GM10248 (cell line): ENCODE results near the gene HLA-B.
A peak's percentile ranks its signal among the peaks of the same experiment; 100 is the strongest.
"Not testable (repeated sequence)": the region's sequence is repeated elsewhere in the genome, so short reads cannot be mapped to it uniquely, and the experiment has no call there.

Source experiments
- CTCF ChIA-PET: fragments of 300-600 bp; sonication (Branson Sonifier 250); formaldehyde crosslinking; extraction: SDS; loops from one replicate; lab custom pipeline; 2021; ENCODE audit warnings: antibody characterized with exemption; lab: Yijun Ruan, JAX
- POLR2A ChIA-PET: fragments of 350-650 bp; sonication (Branson Sonifier 250); formaldehyde crosslinking; extraction: SDS; loops from one replicate; lab custom pipeline; 2020; ENCODE audit warnings: antibody characterized with exemption; lab: Yijun Ruan, JAX
- DNase-seq: peaks from one replicate; pipeline ENCODE4 v3.0.0; 2012; ENCODE audit errors: extremely low spot score
- TF ChIP-seq, protein P1 (sequence below): IDR thresholded peaks from 2 replicates; pipeline ENCODE4 v1.5.1; 2012; ENCODE audit warnings: mild to moderate bottlenecking, low read depth; ENCODE audit errors: extremely low read depth, missing control alignments, control extremely low read depth

The HLA-B gene

DNA sequence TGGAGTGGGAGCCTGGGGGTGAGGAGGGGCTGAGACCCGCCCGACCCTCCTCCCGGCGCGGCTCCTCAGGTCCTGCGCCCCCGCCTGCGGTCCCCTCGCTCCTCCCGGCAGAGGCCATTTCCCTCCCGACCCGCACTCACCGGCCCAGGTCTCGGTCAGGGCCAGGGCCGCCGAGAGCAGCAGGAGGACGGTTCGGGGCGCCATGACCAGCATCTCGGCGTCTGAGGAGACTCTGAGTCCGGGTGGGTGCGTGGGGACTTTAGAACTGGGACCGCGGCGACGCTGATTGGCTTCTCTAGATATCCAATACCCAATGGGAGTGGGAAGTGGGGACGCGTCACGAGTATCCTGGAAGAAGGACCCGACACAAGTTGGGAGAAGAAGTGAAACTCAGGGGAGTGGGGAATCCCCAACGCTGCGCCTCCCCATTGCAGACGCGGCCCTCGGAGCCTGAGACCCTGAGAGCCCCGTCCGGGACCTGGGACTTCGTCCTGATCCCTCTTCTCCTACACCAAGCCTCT is at the start of gene HLA-B:
Gene HLA-B (minus strand): TSS at position 234 of the 521 bp plus-strand sequence. CDS start 21 bp downstream, at position 213.
- DNase-seq = peak; percentile 91
- TF ChIP-seq, protein P1, sequence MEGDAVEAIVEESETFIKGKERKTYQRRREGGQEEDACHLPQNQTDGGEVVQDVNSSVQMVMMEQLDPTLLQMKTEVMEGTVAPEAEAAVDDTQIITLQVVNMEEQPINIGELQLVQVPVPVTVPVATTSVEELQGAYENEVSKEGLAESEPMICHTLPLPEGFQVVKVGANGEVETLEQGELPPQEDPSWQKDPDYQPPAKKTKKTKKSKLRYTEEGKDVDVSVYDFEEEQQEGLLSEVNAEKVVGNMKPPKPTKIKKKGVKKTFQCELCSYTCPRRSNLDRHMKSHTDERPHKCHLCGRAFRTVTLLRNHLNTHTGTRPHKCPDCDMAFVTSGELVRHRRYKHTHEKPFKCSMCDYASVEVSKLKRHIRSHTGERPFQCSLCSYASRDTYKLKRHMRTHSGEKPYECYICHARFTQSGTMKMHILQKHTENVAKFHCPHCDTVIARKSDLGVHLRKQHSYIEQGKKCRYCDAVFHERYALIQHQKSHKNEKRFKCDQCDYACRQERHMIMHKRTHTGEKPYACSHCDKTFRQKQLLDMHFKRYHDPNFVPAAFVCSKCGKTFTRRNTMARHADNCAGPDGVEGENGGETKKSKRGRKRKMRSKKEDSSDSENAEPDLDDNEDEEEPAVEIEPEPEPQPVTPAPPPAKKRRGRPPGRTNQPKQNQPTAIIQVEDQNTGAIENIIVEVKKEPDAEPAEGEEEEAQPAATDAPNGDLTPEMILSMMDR = no peak
- POLR2A ChIA-PET = no interaction called here
- CTCF ChIA-PET = interaction anchor here (2.5 kb wide), 1 partner anchor 9 kb away, joined by 15 read pairs; no protein-coding TSS in a partner anchor

- CTCF ChIA-PET = interaction anchor here (1.1 to 2.6 kb wide), 4 partner anchors 9 to 36 kb away, joined by 3 to 9 read pairs (median 4); no protein-coding TSS in a partner anchor
- DNase-seq = no peak
- TF ChIP-seq, protein P1 = no peak
- POLR2A ChIA-PET = no interaction called here
These were observed 49.0 kb upstream of the HLA-B start for GRCh38 chr6:31405996-31406395.

DNA sequence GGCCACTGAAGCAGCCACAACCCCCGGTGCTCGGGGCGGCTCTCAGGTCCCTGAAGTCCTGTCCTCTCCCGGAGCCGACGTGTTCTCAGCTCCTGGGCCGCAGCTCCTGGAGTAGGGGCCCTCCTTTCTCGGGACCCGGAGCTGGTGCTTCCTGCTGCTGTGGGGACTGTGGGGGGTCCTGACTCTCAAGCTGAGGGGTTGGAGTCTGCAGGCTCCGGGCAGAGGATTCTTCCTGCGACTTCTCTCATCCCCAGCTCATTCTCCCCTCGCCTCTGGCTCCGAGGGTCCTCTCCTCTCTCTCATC is 47.0 kb upstream of the HLA-B start:
- DNase-seq = not testable (repeated sequence)
- ChIA-PET POLR2A (interaction anchor here (0.5 to 1.0 kb wide), 2 partner anchors 66 to 329 kb away, joined by 3 to 4 read pairs; no protein-coding TSS in a partner anchor), CTCF (interaction anchor here (1.2 to 2.8 kb wide), 2 partner anchors 20 to 38 kb away, joined by 4 to 15 read pairs; no protein-coding TSS in a partner anchor)

DNA sequence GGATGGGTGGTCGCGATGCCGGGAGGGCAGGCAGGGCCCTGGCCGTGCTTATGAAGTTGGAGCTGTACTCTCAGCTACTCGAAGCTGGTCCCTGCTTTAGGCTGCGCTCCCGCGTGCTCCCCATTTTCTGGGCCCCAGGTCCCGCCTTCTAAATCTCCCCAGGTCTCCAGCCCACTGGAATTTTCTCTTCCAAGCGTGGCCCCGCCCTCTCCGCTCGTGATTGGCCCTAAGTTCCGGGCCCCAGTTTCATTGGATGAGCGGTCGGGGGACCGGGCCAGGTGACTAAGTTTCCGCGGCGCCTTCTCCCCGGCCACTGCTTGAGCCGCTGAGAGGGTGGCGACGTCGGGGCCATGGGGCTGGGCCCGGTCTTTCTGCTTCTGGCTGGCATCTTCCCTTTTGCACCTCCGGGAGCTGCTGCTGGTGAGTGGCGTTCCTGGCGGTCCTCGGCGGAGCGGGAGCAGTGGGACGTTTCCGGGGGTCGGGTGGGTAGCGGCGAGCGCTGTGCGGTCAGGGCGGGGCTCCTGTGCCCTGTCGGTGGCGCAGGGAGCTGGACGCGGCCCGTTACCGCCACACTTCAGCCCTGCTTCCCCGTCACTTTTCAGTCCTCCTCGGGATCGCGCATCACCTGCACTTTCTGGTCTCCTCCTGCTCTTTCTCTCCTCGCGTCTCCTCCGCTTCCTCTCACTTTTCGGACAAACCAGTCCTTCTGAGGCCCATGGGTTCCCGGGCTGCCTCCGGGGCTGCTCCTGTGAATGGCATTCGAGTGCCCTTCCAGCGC is 46.5 kb upstream of the HLA-B start, which contains the start of gene MICA:
Gene MICA (plus strand): TSS at position 313 of the 778 bp plus-strand sequence. CDS start 38 bp downstream, at position 351.
- ChIA-PET POLR2A (interaction anchor here (0.5 to 1.0 kb wide), 2 partner anchors 67 to 328 kb away, joined by 3 to 4 read pairs; no protein-coding TSS in a partner anchor), CTCF (interaction anchor here (1.2 to 2.8 kb wide), 3 partner anchors 20 to 58 kb away, joined by 3 to 15 read pairs (median 4); no protein-coding TSS in a partner anchor)
- DNase-seq = peak; percentile 92
- TF ChIP-seq, protein P1 = no peak

GRCh38 chr6:31402324-31403282 is 45.6 kb upstream of the HLA-B start:
- DNase-seq = peak; percentile 23
- POLR2A ChIA-PET = interaction anchor here (1.0 kb wide), 1 partner anchor 68 kb away, joined by 3 read pairs; no protein-coding TSS in a partner anchor
- CTCF ChIA-PET = interaction anchor here (1.0 to 2.8 kb wide), 5 partner anchors 21 to 196 kb away, joined by 3 to 15 read pairs (median 4); no protein-coding TSS in a partner anchor
- TF ChIP-seq, protein P1 = no peak

- POLR2A ChIA-PET = interaction anchor here (1.1 kb wide), 1 partner anchor 61 kb away, joined by 5 read pairs; no protein-coding TSS in a partner anchor
- TF ChIP-seq, protein P1 = no peak
- no peak for DNase-seq
- CTCF ChIA-PET = interaction anchor here (0.8 to 5.8 kb wide), 8 partner anchors 21 to 321 kb away, joined by 3 to 59 read pairs (median 4); no protein-coding TSS in a partner anchor
These were observed 44.4 kb upstream of the HLA-B start for GRCh38 chr6:31401403-31401802.
